SKM-1 (cell line): ENCODE measurements around the gene MACROD1.
A peak's percentile ranks its signal among the peaks of the same experiment; 100 is the strongest.

ENCODE experiments used
- DNase-seq: peaks from one replicate; lab custom pipeline; 2025; ENCODE audit not compliant: unreplicated experiment; lab: John Stamatoyannopoulos, UW

The MACROD1 gene

GRCh38 chr11:64037027-64037634 is 128.8 kb downstream of the MACROD1 start:
- no peak for DNase-seq

GRCh38 chr11:64036087-64037026 is 129.6 kb downstream of the MACROD1 start:
- no peak for DNase-seq

GRCh38 chr11:64035576-64035975 is 130.3 kb downstream of the MACROD1 start, which contains the start of gene FLRT1:
Gene FLRT1, plus strand, starts transcription at chr11:64035931. Its CDS starts 80,337 bp downstream, at chr11:64116268.
- no peak for DNase-seq

GRCh38 chr11:64035081-64035524 is 130.8 kb downstream of the MACROD1 start:
- no peak for DNase-seq

- DNase-seq = no peak
These were observed 131.5 kb downstream of the MACROD1 start for GRCh38 chr11:64034411-64034811.

- DNase-seq = no peak
These were observed 133.9 kb downstream of the MACROD1 start for GRCh38 chr11:64032050-64032449.

GRCh38 chr11:64031001-64031400 is 134.9 kb downstream of the MACROD1 start:
- no peak for DNase-seq

GRCh38 chr11:64029773-64030172 is 136.1 kb downstream of the MACROD1 start:
- no peak for DNase-seq

GRCh38 chr11:64028398-64029115 is 137.4 kb downstream of the MACROD1 start:
- DNase-seq = no peak

GRCh38 chr11:64027651-64028397 is 138.1 kb downstream of the MACROD1 start:
- DNase-seq = peak; percentile 71

GRCh38 chr11:64026575-64027205 is 139.2 kb downstream of the MACROD1 start:
- DNase-seq = no peak

- DNase-seq = no peak
These were observed 140.7 kb downstream of the MACROD1 start for GRCh38 chr11:64025205-64025604.

GRCh38 chr11:64023712-64024710 is 141.9 kb downstream of the MACROD1 start:
- DNase-seq = no peak

GRCh38 chr11:64022125-64022784 is 143.7 kb downstream of the MACROD1 start:
- no peak for DNase-seq

- no peak for DNase-seq
These were observed 144.2 kb downstream of the MACROD1 start for GRCh38 chr11:64021757-64022093.

- DNase-seq = no peak
These were observed 144.7 kb downstream of the MACROD1 start for GRCh38 chr11:64020976-64021756.

GRCh38 chr11:64019106-64020037 is 146.5 kb downstream of the MACROD1 start:
- DNase-seq = no peak
